SK-N-SH (cell line): ENCODE data around the gene LDB3. TPM values are rescaled to one million over a fixed set of nuclear protein-coding genes. Genes with fewer than 3 reads are reported as not detected.

ENCODE experiments used
- CTCF ChIA-PET: fragments of 300-600, 350-600 bp; formaldehyde crosslinking; extraction: SDS; loops from one replicate; lab custom pipeline; 2021; lab: Yijun Ruan, JAX
- POLR2A ChIA-PET: fragments of 350-600 bp; sonication (Branson Sonifier 250); formaldehyde crosslinking; extraction: SDS; loops from one replicate; lab custom pipeline; 2020; ENCODE audit warnings: antibody characterized with exemption, inconsistent platforms; lab: Yijun Ruan, JAX
- DNase-seq: peaks from one replicate; pipeline ENCODE4 v3.0.0; 2012
- H2AFZ ChIP-seq: fragments of 200-600 bp; sonication (generic); 2 replicates; pipeline ENCODE4 v1.8.1; 2016; ENCODE audit warnings: antibody characterized with exemption, mild to moderate bottlenecking, low read depth
- H3F3A ChIP-seq: fragments of 200-600 bp; sonication (generic); replicated peaks from 2 replicates; pipeline ENCODE3; 2016; ENCODE audit warnings: antibody characterized with exemption, mild to moderate bottlenecking; ENCODE audit not compliant: insufficient read depth
- H3K27ac ChIP-seq, 2 experiments: fragments of 200-500 bp in 1 of 2; fragments of 200-600 bp in 1 of 2; sonication (Bioruptor generic) in 1 of 2; sonication (generic), shearing (Covaris generic) in 1 of 2; 2 replicates each; pipeline versions ENCODE4 v1.5.1 to v1.6.1; 2014 to 2016; ENCODE audit warnings: low read depth in 2 of 2, inconsistent platforms in 1 of 2, low read length in 1 of 2, mild to moderate bottlenecking in 1 of 2, mixed read lengths in 1 of 2
- H3K27me3 ChIP-seq: fragments of 200-600 bp; sonication (generic), shearing (Covaris generic); 2 replicates; pipeline ENCODE4 v1.6.1; 2016; ENCODE audit warnings: mixed run types; ENCODE audit not compliant: insufficient read depth
- H3K36me3 ChIP-seq, 2 experiments: fragments of 200-500 bp in 1 of 2; fragments of 200-600 bp in 1 of 2; sonication (Bioruptor generic) in 1 of 2; sonication (generic) in 1 of 2; replicated peaks in 1 of 2; 2 replicates each; pipeline versions ENCODE3 to v1.5.1; 2014 to 2016; ENCODE audit warnings: low read length in 1 of 2, mild to moderate bottlenecking in 1 of 2; ENCODE audit not compliant: insufficient read depth in 2 of 2, control insufficient read depth in 1 of 2
- H3K4me1 ChIP-seq, 2 experiments: fragments of 200-500 bp in 1 of 2; fragments of 200-600 bp in 1 of 2; sonication (Bioruptor generic) in 1 of 2; sonication (generic), shearing (Covaris generic) in 1 of 2; 2 replicates each; pipeline versions ENCODE4 v1.5.1 to v1.6.1; 2014 to 2016; ENCODE audit warnings: low read depth in 1 of 2, low read length in 1 of 2, mixed run types in 1 of 2; ENCODE audit not compliant: insufficient read depth in 2 of 2, control insufficient read depth in 1 of 2
- H3K4me2 ChIP-seq: fragments of 200-600 bp; sonication (generic), shearing (Covaris generic); 2 replicates; pipeline ENCODE4 v1.6.1; 2017; ENCODE audit warnings: mixed run types
- H3K4me3 ChIP-seq, 2 experiments: fragments of 200-500 bp in 1 of 2; fragments of 200-600 bp in 1 of 2; sonication (Bioruptor generic) in 1 of 2; sonication (generic), shearing (Covaris generic) in 1 of 2; 2 replicates each; pipeline versions ENCODE4 v1.5.1 to v1.8.1; 2014 to 2016; ENCODE audit warnings: low read depth in 2 of 2, inconsistent platforms in 1 of 2, low read length in 1 of 2, mild to moderate bottlenecking in 1 of 2, mixed read lengths in 1 of 2, moderate library complexity in 1 of 2
- H3K79me2 ChIP-seq: fragments of 200-600 bp; sonication (generic); 2 replicates; pipeline ENCODE4 v1.8.1; 2017; ENCODE audit warnings: mild to moderate bottlenecking; ENCODE audit not compliant: insufficient read depth
- H3K9ac ChIP-seq: fragments of 200-600 bp; sonication (generic); 2 replicates; pipeline ENCODE4 v1.6.1; 2017; ENCODE audit warnings: mixed run types
- H3K9me2 ChIP-seq: fragments of 200-600 bp; sonication (generic); 2 replicates; pipeline ENCODE4 v1.6.1; 2017; ENCODE audit warnings: mixed run types
- H3K9me3 ChIP-seq: fragments of 200-600 bp; sonication (generic); 2 replicates; pipeline ENCODE4 v1.6.1; 2017; ENCODE audit warnings: mixed run types, mild to moderate bottlenecking, moderate library complexity
- H4K20me1 ChIP-seq: fragments of 200-600 bp; sonication (generic); 2 replicates; pipeline ENCODE4 v1.6.1; 2017; ENCODE audit warnings: mild to moderate bottlenecking, mixed run types; ENCODE audit not compliant: insufficient read depth
- CTCF ChIP-seq: fragments of 200-600 bp; sonication (generic); IDR thresholded peaks from 2 replicates; pipeline ENCODE4 v1.6.1; 2017; ENCODE audit warnings: antibody characterized with exemption, mild to moderate bottlenecking, moderate library complexity
- EP300 ChIP-seq, 2 experiments: IDR thresholded peaks; 2 replicates each; pipeline versions ENCODE4 v1.4.0 to v1.6.1; 2012; ENCODE audit warnings: borderline replicate concordance in 1 of 2, low read depth in 1 of 2, low read length in 1 of 2
- FOXM1 ChIP-seq: IDR thresholded peaks from 2 replicates; pipeline ENCODE4 v1.4.0; 2012; ENCODE audit warnings: low read depth, mild to moderate bottlenecking
- GABPA ChIP-seq: IDR thresholded peaks from 2 replicates; pipeline ENCODE4 v1.4.0; 2012; ENCODE audit warnings: low read depth, mild to moderate bottlenecking
- JUND ChIP-seq: IDR thresholded peaks from 2 replicates; pipeline ENCODE4 v1.4.0; 2012
- NFIC ChIP-seq: IDR thresholded peaks from 2 replicates; pipeline ENCODE4 v1.4.0; 2012; ENCODE audit warnings: borderline replicate concordance
- NRF1 ChIP-seq: IDR thresholded peaks from 2 replicates; pipeline ENCODE4 v1.6.1; 2012; ENCODE audit warnings: low read depth, mild to moderate bottlenecking, low read length
- RAD21 ChIP-seq: IDR thresholded peaks from 2 replicates; pipeline ENCODE4 v1.6.1; 2012; ENCODE audit warnings: mild to moderate bottlenecking, low read length
- RCOR1 ChIP-seq: fragments of 150-350 bp; IDR thresholded peaks from 2 replicates; pipeline ENCODE4 v1.6.1; 2017; ENCODE audit warnings: antibody characterized with exemption, low read length
- RFX5 ChIP-seq: IDR thresholded peaks from 2 replicates; pipeline ENCODE4 v1.6.1; 2012; ENCODE audit warnings: mild to moderate bottlenecking, improper control_type of control experiment, low read length
- RXRA ChIP-seq: IDR thresholded peaks from 2 replicates; pipeline ENCODE4 v1.4.0; 2012; ENCODE audit warnings: low read depth, mild to moderate bottlenecking, borderline replicate concordance
- SIN3A ChIP-seq: IDR thresholded peaks from 2 replicates; pipeline ENCODE4 v1.6.1; 2012; ENCODE audit warnings: low read depth, mild to moderate bottlenecking, low read length, moderate library complexity, borderline replicate concordance
- TAF1 ChIP-seq: IDR thresholded peaks from 2 replicates; pipeline ENCODE4 v1.6.1; 2012; ENCODE audit warnings: low read depth, mild to moderate bottlenecking, low read length, moderate library complexity, borderline replicate concordance
- TCF12 ChIP-seq: IDR thresholded peaks from 2 replicates; pipeline ENCODE4 v1.4.0; 2012
- TEAD4 ChIP-seq: IDR thresholded peaks from 2 replicates; pipeline ENCODE4 v1.4.0; 2012; ENCODE audit warnings: mild to moderate bottlenecking, borderline replicate concordance; ENCODE audit not compliant: insufficient read depth
- YY1 ChIP-seq: IDR thresholded peaks from 2 replicates; pipeline ENCODE4 v1.4.0; 2012; ENCODE audit warnings: low read depth, mild to moderate bottlenecking
- WGBS: methylation state at CpG from one replicate; pipeline ENCODE4 v1.1.6; 2017; ENCODE audit warnings: low lambda C conversion rate; 5-methylcytosine and 5-hydroxymethylcytosine counted together
- polyA plus RNA-seq, 3 experiments: library from polyadenylated mRNA; depleted of rRNA; stranded (reverse); fragments of >200 nt; gene quantifications; 2 replicates each; pipeline ENCODE4 v1.2.3, GENCODE V29; 2012
- TF ChIP-seq, protein P1 (sequence below): fragments of 150-350 bp; IDR thresholded peaks from 2 replicates; pipeline ENCODE4 v1.6.1; 2017; ENCODE audit warnings: antibody characterized with exemption, low read length, low read depth, borderline replicate concordance
- TF ChIP-seq, protein P2 (sequence below): IDR thresholded peaks from 2 replicates; pipeline ENCODE4 v1.4.0; 2012; ENCODE audit warnings: low read depth

LDB3 gene
- polyA plus RNA-seq, 1 of the 3 experiments (the other 2 are of a cell fraction) = 0.48 TPM

DNA sequence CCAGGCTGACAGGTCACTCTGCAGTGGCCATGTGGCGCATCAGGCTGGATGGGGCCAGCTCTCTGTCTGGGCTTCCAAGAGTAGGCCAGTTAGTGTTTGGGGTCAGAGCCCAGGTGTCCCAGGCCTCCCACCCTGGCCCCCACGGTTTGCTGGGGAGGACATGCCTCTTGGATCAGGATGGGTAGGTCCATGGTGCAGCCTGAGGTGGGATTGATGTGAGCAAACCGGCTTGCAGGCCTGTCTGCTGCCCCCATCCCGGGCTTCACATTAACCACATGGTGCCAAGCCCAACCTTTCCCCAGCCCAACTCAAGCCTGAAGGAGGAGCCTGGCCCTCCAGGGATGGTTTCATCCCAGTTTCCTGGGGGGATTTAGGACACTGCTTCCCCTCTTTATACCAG lies 39.2 kb downstream of the LDB3 start:
- Histone ChIP-seq H3K9me2 (no peaks in the 10 kb centered on the region), H3K4me3 (no peak overlapping the region), H3K36me3 (no peaks in the 10 kb centered on the region), H3K9me3 (no peaks in the 10 kb centered on the region), H2AFZ (no peak overlapping the region), H3K27me3 (no peaks in the 10 kb centered on the region), H4K20me1 (no peaks in the 10 kb centered on the region), H3K9ac (no peak overlapping the region), H3K27ac (no peak overlapping the region), H3K79me2 (no peaks in the 10 kb centered on the region; the same call in 1 of the 2 replicates), H3K4me1 (peaks cover 10 to 11% of the 10 kb centered on the region in 2 experiments; a peak in 2 of 4 replicates), H3F3A (peaks cover 10% of the 10 kb centered on the region), H3K4me2 (no peak overlapping the region)
- TF ChIP-seq CTCF (no peak), NFIC (no peak), YY1 (no peak), RXRA (no peak), FOXM1 (no peak), SIN3A (no peak), RCOR1 (no peak), TEAD4 (no peak), JUND (no peak), RFX5 (no peak), NRF1 (no peak), EP300 (IDR thresholded peaks at IDR 0.05; ENCODE audit: borderline replicate concordance in 1 of 2, low read depth in 1 of 2, low read length in 1 of 2) (no peak), RAD21 (no peak), TCF12 (no peak), TAF1 (no peak), GABPA (no peak)
- TF ChIP-seq, protein P1, sequence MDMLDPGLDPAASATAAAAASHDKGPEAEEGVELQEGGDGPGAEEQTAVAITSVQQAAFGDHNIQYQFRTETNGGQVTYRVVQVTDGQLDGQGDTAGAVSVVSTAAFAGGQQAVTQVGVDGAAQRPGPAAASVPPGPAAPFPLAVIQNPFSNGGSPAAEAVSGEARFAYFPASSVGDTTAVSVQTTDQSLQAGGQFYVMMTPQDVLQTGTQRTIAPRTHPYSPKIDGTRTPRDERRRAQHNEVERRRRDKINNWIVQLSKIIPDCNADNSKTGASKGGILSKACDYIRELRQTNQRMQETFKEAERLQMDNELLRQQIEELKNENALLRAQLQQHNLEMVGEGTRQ = no peak
- TF ChIP-seq, protein P2, sequence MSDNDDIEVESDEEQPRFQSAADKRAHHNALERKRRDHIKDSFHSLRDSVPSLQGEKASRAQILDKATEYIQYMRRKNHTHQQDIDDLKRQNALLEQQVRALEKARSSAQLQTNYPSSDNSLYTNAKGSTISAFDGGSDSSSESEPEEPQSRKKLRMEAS = no peak
- POLR2A ChIA-PET = interaction anchor here (2.0 kb wide), 1 partner anchor 49 kb away, joined by 6 read pairs; the partner anchor contains the start of gene BMPR1A
- DNase-seq = no peak
- CTCF ChIA-PET = interaction anchor here (0.6 to 2.7 kb wide), 4 partner anchors 8 to 193 kb away, joined by 3 to 15 read pairs (median 7); no protein-coding TSS in a partner anchor
- 67% methylated on average over 3 of the region's 4 CpGs for WGBS
